HG03039 (cell line): ENCODE measurements around the gene ARL5C.

Experiments
- ATAC-seq: cut with Tn5 transposase; IDR thresholded peaks from one replicate; pipeline ENCODE4 v1.9.1; 2021; ENCODE audit warnings: mild to moderate bottlenecking, moderate library complexity; ENCODE audit not compliant: unreplicated experiment

Gene ARL5C

GRCh38 chr17:39194089-39194984 is 28.4 kb upstream of the ARL5C start:
- no peak for ATAC-seq

- ATAC-seq = no peak
Measured at GRCh38 chr17:39193346-39193745, 27.4 kb upstream of the ARL5C start.

- ATAC-seq = no peak
Measured at GRCh38 chr17:39192901-39193300, 26.9 kb upstream of the ARL5C start.

- no peak for ATAC-seq
Measured at GRCh38 chr17:39191750-39192510, 26.0 kb upstream of the ARL5C start.

- no peak for ATAC-seq
Measured at GRCh38 chr17:39187152-39187830, 21.3 kb upstream of the ARL5C start.

DNA sequence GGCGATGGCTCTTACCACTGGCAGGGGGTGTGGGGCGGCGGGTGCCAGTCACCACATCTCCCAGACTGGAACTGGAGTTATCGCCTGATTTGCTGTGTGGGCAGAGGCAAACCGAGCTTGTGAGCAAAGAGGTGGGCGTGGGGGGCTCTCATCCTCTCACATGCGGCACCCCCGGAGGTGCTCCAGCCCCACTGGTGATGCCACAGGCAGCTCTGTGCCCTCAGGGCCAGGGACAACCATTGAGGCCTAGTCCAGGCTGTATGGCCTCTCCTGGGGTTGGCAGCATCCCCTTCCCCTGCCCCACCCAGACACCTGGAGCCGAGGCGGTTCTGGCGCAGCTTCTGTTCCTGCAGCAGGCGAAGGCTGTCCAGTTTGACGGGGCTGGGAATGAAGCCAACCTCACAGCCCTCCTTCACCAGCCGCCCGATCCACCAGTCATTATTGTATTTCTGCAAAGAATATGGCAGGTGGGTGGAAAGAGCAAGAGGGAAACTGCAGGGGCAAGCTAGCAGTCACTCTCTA is 20.6 kb upstream of the ARL5C start:
- no peak for ATAC-seq

DNA sequence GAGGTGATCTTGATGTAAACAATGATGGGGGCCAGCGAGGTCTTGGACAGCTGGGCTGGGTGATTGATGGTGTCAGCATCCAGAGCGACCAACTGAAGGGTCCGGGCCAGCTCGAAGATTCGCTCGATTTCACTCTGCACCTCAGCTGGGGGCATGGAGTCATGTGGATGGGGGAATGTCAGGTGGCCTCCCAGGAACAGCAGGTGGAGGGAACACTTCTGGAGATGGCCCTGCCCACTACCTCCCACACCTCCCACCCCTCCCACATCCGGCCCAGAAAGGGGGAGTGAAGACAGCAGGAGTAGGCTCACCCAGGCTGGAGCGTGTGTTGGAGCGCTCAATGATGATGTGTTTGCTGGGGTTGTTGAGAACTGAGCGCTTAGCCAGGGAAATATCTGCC is 17.8 kb upstream of the ARL5C start:
- no peak for ATAC-seq

DNA sequence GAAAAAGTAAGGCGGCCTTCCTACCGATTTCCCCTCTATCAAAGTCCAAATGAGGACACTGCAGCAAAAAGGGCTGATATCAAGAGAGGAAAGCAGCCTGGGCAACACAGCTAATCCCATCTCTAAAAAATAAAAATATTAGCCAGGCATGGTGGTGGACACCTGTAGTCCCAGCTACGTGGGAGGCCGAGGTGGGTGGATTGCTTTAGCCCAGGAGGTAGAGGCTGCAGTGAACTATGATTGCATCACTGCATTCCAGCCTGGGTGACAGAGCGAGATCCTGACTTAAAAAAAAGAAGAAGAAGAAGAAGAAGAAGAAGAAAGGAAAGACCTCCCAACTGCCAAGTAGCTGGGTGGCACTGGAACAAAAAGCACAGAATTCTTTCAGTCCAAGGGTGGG is 17.1 kb upstream of the ARL5C start:
- no peak for ATAC-seq

GRCh38 chr17:39181303-39181702 is 15.3 kb upstream of the ARL5C start:
- ATAC-seq = no peak

GRCh38 chr17:39178536-39178935 is 12.6 kb upstream of the ARL5C start:
- ATAC-seq = no peak

DNA sequence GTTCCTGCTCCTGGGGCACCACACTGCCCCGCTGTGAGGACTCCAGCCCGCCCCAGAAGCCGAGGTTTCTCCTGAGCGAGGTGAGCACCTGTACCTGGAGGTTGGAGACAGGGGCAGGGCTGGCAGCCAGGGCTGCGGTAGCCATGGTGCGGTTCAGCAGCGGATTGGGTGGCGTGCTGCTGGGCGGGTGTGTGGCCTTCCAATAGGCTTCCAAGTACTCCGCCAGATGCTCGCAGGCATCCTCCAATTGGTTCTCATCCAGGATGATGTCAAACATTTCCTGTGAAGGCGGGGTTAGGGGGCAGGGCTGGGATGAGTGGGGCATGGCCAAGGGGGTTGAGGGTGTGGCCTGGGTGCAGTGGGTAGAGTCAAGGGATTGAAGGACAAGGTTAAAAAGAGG is 11.3 kb upstream of the ARL5C start:
- no peak for ATAC-seq

GRCh38 chr17:39175695-39176093 is 9.7 kb upstream of the ARL5C start:
- ATAC-seq = no peak

DNA sequence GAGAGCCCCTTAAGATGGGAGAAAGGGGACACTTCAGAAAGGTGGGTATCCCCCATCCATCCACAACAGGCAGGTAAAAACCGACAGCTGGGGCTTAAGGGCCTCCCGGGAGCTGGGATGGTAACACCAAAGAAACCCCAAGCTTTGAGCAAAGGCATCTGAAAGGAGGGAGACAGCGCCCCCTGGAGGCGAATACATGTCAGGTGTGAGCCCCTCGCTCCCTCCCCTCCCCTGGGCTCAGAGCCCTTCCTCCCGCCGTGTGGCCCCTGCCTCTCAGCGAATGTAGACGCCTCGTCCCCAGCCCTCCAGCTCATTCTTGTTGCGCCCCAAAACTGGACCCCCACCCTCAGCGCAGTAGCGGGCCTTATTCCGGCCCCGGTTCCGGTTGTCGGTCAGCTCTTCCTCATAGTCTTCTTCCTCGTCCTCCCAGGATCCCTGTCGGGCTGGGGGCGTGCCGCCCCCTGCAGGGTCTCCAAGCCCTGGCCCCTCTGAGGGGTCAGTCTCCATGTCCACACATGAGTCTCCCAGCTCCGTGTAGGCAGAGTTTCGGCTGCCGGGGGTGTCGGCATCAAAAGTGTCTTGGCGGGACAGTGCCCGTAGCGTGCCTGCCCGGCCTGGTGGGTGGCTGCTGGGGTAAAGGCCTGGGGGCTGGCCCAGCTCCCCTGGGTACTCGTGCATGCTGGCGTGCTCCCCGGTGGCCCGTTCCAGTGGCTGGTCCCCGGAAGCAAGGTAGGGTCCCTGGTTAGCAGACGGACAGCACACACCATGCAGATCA is 9.1 kb upstream of the ARL5C start:
- no peak for ATAC-seq

DNA sequence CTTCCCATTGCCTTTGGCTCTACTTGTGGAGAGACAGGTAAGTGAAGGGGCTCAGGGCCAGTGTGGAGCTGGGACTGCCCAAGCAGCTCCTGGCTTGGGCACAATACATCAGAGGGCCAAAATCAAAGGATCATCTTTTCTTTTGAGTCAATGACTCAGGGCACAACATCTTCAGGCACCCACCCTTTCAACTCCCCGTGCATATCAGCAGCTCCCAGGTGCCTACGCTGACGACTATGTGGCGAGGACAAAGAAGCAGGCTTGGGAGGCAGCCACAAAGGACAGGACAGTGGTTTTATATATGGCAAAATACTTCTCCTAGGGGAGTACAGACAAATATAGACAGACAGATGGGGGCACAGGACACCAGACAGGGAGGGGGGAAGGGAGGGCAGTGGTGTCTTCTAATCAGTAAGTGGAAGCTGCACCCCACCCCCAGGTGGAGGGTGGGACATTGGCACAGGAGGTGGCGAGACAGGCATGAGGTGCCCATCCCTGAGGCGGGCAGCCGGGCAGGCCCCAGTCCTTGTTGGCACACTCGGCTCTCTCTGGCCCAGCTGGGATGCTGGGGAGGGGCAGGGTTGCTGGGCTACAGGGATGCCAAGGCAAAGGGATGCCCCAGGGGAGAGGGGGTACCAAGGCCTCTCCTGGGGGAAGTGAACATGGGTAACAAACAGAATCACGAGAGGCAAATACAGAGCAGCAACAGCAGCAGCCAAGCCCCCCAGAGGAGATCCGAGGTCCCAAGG is 7.7 kb upstream of the ARL5C start:
- ATAC-seq = no peak

DNA sequence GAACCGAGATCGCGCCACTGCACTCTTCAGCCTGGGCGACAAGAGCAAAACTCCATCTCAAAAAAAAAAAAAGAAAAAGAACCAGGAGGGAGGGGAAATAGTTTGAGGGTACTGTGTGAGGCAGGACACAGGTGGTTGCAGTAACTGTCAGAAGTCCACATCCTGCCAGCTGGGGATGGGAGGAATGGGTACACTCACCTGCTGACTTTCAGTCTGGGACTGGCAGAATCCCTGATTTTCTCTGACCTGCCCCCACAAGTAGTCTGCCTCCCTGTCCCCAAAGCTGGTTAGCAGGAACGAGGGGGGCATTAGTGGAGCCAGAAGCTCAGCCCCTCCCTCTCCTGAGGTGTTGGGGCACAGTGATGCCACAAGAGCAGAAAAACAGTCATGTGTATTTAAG is 7.1 kb upstream of the ARL5C start:
- ATAC-seq = no peak

DNA sequence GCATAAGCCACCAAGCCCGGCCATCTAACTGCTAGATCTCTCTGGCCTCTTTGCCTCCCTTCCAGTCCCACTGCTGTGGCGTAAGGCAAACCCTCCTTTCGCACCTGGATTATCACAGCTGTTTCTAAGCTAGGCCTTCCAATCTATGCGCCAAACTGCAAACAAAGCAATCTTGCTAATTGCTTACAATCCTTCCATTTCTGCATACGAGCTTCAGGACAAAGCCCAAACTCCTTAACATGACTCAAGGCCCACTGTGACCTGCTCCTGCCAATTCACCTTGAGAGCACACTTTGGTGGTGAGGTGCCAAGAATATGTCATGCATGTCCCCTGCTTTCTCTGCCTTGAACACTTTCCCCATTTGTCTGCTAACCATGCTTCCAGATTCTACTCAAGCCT is 6.0 kb upstream of the ARL5C start:
- ATAC-seq = no peak

DNA sequence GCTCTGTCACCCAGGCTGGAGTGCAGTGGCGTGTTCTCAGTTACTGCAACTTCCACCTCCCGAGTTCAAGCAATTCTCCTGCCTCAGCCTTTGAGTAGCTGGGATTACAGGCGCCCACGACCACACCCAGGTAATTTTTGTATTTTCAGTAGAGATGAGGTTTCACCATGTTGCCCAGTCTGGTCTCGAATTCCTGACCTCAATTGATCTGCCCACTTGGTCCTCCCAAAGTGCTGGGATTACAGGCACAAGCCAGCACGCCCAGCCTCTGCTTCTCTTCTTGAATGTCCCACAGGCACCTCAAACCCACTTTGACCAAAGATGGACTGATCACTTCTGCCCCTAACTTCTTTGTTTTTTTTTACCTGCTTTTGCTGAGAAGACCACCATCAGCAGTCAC is 4.6 kb upstream of the ARL5C start:
- ATAC-seq = no peak

DNA sequence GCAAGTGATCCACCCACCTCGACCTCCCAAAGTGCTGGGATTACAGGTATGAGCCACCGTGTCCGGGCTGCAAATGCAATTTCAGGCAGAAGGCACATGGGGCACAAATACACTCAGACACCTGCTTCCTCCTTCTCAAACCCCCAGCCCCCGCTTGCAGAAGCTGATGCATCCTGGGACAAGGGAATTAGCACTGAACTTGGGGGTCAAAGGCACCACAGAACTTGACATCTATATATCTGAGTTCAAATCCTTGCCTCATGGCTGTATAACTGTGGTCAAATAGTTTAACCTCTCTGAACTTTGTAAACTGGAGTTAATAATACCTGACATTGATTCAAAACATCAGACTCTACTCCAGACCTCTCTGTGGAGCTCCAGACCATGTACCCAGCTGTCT is 4.1 kb upstream of the ARL5C start:
- ATAC-seq = no peak

DNA sequence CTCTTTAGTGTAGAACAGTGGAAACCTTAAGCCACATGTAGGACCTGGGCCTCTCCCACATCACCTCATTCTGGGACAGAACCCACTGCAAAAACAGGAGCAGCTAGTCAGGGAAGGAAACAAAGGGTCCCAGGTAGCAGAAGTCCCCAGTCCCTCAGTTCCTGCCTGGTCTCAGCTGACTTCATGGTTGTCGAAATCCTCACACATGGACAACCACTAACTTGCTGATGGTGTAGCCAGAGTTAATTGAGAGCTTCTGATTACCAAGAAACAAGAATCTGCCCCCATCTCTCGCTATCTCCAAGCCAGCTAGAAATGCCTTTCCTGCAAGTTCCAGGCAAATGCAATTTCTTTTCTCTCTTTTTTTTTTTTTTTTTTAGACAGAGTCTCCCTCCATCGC is 3.6 kb upstream of the ARL5C start:
- ATAC-seq = no peak

DNA sequence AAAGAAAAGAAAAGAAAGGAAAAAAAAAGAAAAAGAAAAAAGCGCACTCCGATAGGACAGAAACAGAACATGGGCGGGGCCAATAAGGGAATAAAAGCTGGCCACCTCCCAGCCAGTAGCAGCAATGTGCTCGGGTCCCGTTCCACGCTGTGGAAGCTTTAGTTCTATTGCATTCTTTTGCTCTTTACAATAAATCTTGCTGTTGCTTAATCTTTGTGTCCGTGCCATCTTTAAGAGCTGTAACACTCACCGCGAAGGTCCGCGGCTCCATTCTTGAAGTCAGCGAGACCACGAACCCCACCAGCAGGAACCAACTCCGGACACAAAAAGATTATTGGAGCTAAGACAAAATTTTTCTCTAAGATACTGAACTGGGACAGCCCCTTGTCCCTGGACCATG is 3.1 kb upstream of the ARL5C start:
- ATAC-seq = no peak
